Body of pancreas (tissue), 4 donors: ENCODE data around the gene FIP1L1. TPM values are rescaled to one million over a fixed set of nuclear protein-coding genes. Genes with fewer than 3 reads are reported as not detected.

Source experiments
- ATAC-seq: fragments of 150-250 bp; one replicate; pipeline ENCODE4 v1.9.1; 2016
- DNase-seq, 4 donors: peaks; one replicate each; pipeline ENCODE4 v3.0.0-alpha.2; 2019
- H3K27ac ChIP-seq, 4 donors: fragments of 200-600 bp; sonication (generic); 1 replicate in 3 of 4; 2 replicates in 1 of 4; pipeline versions ENCODE4 v1.5.1 to v1.6.1; 2016 to 2019; ENCODE audit warnings: mild to moderate bottlenecking in 1 of 4, mixed read lengths in 1 of 4, moderate library complexity in 1 of 4
- H3K27me3 ChIP-seq, 2 donors: fragments of 200-600 bp; sonication (generic); one replicate each; pipeline ENCODE4 v1.6.0; 2016; ENCODE audit warnings: mild to moderate bottlenecking in 1 of 2
- H3K36me3 ChIP-seq, 2 donors: fragments of 200-600 bp; sonication (generic); replicated peaks in 1 of 2; 2 replicates each; pipeline ENCODE4 v1.5.1; 2016; ENCODE audit warnings: low read depth in 2 of 2; ENCODE audit not compliant: insufficient read depth in 1 of 2
- H3K4me1 ChIP-seq: fragments of 200-600 bp; sonication (generic); one replicate; pipeline ENCODE4 v1.6.0; 2016
- H3K4me3 ChIP-seq, 2 donors: fragments of 200-600 bp; sonication (generic); 1 replicate in 1 of 2; 2 replicates in 1 of 2; pipeline ENCODE4 v1.5.1; 2016 to 2019
- H3K9me3 ChIP-seq, 3 donors: fragments of 200-600 bp; sonication (generic); 1 replicate in 2 of 3; 2 replicates in 1 of 3; pipeline ENCODE4 v1.5.1; 2016
- POLR2A ChIP-seq, 3 donors: fragments of 450-650 bp; IDR thresholded peaks; one replicate each; pipeline ENCODE4 v1.6.1; 2016; ENCODE audit warnings: antibody characterized with exemption in 3 of 3, mild to moderate bottlenecking in 2 of 3
- WGBS, 2 donors: methylation state at CpG; one replicate each; pipeline ENCODE4 v1.1.5; 2017; 5-methylcytosine and 5-hydroxymethylcytosine counted together
- intact Hi-C: fragments of 100-400 bp; cut with DNase I; formaldehyde crosslinking; loops from one replicate; pipeline ENCODE4 v1.15.1; 2023
- total RNA-seq, 2 donors: library from RNA; depleted of rRNA; stranded (reverse); fragments of >200 nt; gene quantifications; one replicate each; pipeline ENCODE4 v1.1.0, GENCODE V29; 2016
- TF ChIP-seq, protein P1 (sequence below), 7 experiments: fragments of 450-650 bp in 4 of 7; fragments of 200-600 bp in 3 of 7; sonication (generic) in 3 of 7; IDR thresholded peaks; one replicate each; pipeline ENCODE4 v1.5.1; 2016 to 2019; ENCODE audit warnings: antibody characterized with exemption in 7 of 7

Gene FIP1L1
- total RNA-seq, 2 donors from 2014 or later = 28.3 to 48.1 TPM

DNA sequence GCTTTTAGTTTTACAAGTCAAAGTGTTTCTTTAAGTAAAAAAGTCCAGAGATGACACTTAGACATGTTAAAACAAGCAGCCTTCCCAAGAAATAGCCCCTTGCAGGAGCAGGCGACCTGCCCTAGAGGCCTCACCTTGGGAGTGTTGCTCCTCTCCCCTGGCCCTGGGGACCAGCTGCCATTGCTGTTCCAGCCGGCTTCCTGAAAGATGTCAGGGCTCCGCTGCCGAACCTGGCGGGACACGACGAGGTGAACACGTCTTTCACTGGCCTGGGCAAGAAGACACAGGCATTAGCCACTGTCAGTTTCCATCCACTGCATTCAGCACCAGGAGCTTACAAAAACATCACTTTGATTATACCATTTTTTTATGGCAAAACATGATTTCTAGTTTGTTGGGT is 104.1 kb downstream of the FIP1L1 start:
- 97 to 99% methylated on average over 8 of the region's 8 CpGs for WGBS, 2 donors
- DNase-seq (no peak), ATAC-seq (no peak)
- H3K9me3 ChIP-seq = no peaks in the 10 kb centered on the region
- H3K4me1 ChIP-seq = no peaks in the 10 kb centered on the region
- H3K27me3 ChIP-seq = no peaks in the 10 kb centered on the region
- no peak overlapping the region for H3K4me3 ChIP-seq
- H3K27ac ChIP-seq = no peak overlapping the region
- TF ChIP-seq, protein P1, sequence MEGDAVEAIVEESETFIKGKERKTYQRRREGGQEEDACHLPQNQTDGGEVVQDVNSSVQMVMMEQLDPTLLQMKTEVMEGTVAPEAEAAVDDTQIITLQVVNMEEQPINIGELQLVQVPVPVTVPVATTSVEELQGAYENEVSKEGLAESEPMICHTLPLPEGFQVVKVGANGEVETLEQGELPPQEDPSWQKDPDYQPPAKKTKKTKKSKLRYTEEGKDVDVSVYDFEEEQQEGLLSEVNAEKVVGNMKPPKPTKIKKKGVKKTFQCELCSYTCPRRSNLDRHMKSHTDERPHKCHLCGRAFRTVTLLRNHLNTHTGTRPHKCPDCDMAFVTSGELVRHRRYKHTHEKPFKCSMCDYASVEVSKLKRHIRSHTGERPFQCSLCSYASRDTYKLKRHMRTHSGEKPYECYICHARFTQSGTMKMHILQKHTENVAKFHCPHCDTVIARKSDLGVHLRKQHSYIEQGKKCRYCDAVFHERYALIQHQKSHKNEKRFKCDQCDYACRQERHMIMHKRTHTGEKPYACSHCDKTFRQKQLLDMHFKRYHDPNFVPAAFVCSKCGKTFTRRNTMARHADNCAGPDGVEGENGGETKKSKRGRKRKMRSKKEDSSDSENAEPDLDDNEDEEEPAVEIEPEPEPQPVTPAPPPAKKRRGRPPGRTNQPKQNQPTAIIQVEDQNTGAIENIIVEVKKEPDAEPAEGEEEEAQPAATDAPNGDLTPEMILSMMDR (IDR thresholded peaks at IDR 0.05) = no peak
- TF ChIP-seq POLR2A (IDR thresholded peaks at IDR 0.05) = no peak
- intact Hi-C loops = no loop called here
- H3K36me3 ChIP-seq = peaks cover 0 to 2% of the 10 kb centered on the region in 2 donors

DNA sequence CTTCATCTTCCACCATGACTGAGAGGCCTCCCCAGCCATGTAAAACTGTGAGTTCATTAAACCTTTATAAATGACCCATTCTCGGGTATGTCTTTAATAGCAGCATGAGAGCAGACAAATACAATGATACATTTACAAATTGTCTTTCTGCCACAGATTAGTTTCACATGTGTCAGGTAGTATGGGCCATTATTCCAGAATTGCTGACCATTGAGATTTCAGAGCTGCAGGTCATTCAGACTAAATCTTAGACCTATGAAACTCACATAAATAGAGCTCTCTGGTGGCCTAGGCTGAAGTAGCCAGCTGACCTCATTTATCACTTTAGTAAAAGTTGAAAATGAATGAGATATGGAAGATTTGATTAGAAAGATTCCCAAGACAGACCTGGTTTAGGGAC is 105.8 kb downstream of the FIP1L1 start:
- intact Hi-C loops = no loop called here
- TF ChIP-seq, protein P1 (IDR thresholded peaks at IDR 0.05) = no peak
- TF ChIP-seq POLR2A (IDR thresholded peaks at IDR 0.05) = no peak
- Histone ChIP-seq H3K36me3 (peaks cover 0 to 2% of the 10 kb centered on the region in 2 donors), H3K27ac (no peak overlapping the region), H3K27me3 (no peaks in the 10 kb centered on the region), H3K4me3 (no peak overlapping the region), H3K4me1 (no peaks in the 10 kb centered on the region), H3K9me3 (no peaks in the 10 kb centered on the region)
- WGBS, 2 donors = 95% methylated on average over 1 of the region's 1 CpG
- ATAC-seq (no peak), DNase-seq (no peak)

DNA sequence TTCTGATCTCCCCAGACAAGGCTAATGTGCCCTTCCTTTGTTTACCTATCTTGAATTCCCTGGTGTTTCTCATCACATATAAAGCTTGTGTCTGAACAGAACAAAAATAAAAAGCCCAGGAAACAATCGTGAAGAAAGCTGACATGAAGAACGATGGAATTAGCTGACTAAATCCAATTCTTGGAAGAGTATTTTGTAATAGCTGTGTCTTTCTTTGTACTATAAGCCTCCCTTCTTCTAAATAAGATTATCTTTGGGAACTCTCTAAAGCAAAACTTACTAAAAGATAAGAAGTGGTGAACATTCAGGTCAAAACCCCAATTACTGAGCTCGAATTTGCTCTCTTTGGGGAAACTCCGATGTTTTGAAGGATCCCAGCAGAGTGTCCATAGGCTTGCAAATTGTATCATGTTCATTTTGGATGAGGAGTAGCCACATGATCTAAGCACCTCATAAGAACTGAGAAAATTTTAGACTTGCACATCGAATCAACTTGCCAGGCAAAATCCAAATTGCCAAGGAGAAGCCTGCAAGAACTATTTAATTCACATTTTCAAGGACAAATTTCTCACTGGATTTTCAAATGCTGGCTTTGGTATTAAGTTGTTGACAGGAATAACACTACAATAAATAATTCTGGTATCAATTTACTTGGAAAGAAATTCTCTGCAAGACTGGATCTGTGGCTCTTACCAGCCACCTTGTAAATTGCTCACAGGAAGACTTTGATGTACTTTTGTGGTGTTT is 107.6 kb downstream of the FIP1L1 start:
- H3K27me3 ChIP-seq = no peaks in the 10 kb centered on the region
- no peak for DNase-seq
- WGBS, 2 donors = 74 to 80% methylated on average over 5 of the region's 5 CpGs
- peaks cover 0 to 2% of the 10 kb centered on the region in 2 donors for H3K36me3 ChIP-seq
- no peak for TF ChIP-seq POLR2A (IDR thresholded peaks at IDR 0.05)
- TF ChIP-seq, protein P1 (IDR thresholded peaks at IDR 0.05) = no peak
- ATAC-seq = no peak
- H3K4me3 ChIP-seq = no peak overlapping the region
- no peaks in the 10 kb centered on the region for H3K9me3 ChIP-seq
- H3K4me1 ChIP-seq = no peaks in the 10 kb centered on the region
- intact Hi-C loops = no loop called here
- no peak overlapping the region for H3K27ac ChIP-seq

DNA sequence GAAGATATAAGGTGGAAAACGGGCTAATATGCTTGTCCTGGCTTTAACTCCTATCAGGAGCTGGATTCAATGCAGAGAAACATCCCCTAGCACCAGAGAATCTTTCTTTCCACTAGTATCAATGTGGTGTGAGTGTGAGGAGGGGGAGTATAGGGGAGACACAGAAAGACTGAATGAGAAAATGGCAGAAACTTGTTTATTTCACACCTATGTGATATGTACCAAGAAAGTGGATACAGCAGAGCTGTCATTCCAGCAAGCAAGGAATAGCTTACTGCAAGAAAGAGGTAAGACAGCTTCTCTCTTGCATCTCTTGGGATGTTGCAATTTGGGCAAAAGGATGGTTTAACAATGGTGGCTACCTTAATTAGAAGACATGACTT is 108.2 kb downstream of the FIP1L1 start:
- H3K36me3 ChIP-seq = peaks cover 0 to 2% of the 10 kb centered on the region in 2 donors
- no peaks in the 10 kb centered on the region for H3K9me3 ChIP-seq
- DNase-seq (no peak), ATAC-seq (no peak)
- H3K4me1 ChIP-seq = peaks cover under 1% of the 10 kb centered on the region
- WGBS, 2 donors = 50 to 79% methylated on average over 1 of the region's 1 CpG
- no peaks in the 10 kb centered on the region for H3K27me3 ChIP-seq
- H3K4me3 ChIP-seq = no peak overlapping the region
- TF ChIP-seq POLR2A (IDR thresholded peaks at IDR 0.05) = no peak
- TF ChIP-seq, protein P1 (IDR thresholded peaks at IDR 0.05) = no peak
- H3K27ac ChIP-seq = no peak overlapping the region
- intact Hi-C loops = no loop called here

DNA sequence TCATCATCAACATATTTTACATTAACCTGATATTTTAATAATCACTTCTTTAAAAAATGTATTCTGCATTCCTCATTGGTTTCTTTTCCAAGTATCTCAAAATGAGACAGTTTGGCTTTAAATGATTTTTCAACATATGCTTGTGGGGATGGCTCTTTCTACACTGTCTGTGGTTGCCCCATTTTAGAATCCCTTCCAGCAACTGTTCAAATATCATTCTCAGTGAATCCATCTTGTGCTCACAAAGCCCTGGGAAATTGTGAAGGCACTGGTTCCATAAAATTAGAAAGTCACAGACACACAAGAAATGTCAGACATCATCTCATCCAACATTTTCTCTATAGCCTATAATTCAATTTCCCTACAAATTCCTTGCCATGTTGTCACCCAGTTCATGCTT is 110.3 kb downstream of the FIP1L1 start:
- ATAC-seq = no peak
- intact Hi-C loops = no loop called here
- H3K4me3 ChIP-seq = no peak overlapping the region

More for the DNA sequence above, 110.3 kb downstream of the FIP1L1 start:
- no peaks in the 10 kb centered on the region for H3K27me3 ChIP-seq
- no peak overlapping the region for H3K27ac ChIP-seq
- TF ChIP-seq, protein P1 (IDR thresholded peaks at IDR 0.05) = no peak
- TF ChIP-seq POLR2A (IDR thresholded peaks at IDR 0.05) = no peak
- peaks cover 8% of the 10 kb centered on the region for H3K4me1 ChIP-seq
- no peaks in the 10 kb centered on the region for H3K36me3 ChIP-seq
- no peaks in the 10 kb centered on the region for H3K9me3 ChIP-seq
- no peak for DNase-seq
